ENCODE measurements around the gene PRKCH. TPM values are rescaled to one million over a fixed set of nuclear protein-coding genes. Genes with fewer than 3 reads are reported as not detected.

The PRKCH gene
- total RNA-seq, 2 donors from 2014 or later, result 7.2 to 8.6 TPM

DNA sequence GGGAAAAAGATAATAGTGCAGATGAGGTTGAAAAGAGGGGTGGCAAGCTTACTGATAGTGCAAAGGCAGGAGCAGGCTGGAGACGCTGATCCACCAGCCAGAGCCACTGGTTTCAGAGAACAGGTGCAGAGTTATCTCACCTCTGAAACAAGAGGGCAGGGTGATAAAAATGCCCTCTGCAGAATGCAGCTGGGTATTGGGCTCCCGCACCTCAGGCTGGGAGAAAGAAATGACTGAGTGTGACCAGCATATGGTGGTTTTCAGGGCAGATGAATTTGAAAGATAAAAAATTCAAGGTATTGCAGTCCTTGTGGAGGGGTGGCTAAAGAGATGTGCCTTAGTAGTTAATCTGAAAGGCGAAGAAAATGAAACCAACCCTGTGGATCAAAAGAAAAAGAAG is 37.4 kb upstream of the PRKCH start:
- Histone ChIP-seq H3K4me1 (ENCODE audit: control insufficient read depth, insufficient read depth, low read length) (no peaks in the 10 kb centered on the region), H3K27me3 (ENCODE audit: control insufficient read depth, insufficient read depth, low read length, poor library complexity, severe bottlenecking) (peaks cover 56% of the 10 kb centered on the region), H3K9ac (ENCODE audit: extremely low read depth, low read length, poor library complexity, severe bottlenecking) (no peak overlapping the region), H3K36me3 (ENCODE audit: control insufficient read depth, insufficient read depth, low read length) (no peaks in the 10 kb centered on the region), H3K27ac (ENCODE audit: low read depth, low read length) (no peak overlapping the region), H3K4me3 (ENCODE audit: low read length) (no peak overlapping the region), H3K9me3 (ENCODE audit: control insufficient read depth, low read length) (no peaks in the 10 kb centered on the region)
- TF ChIP-seq, protein P1, sequence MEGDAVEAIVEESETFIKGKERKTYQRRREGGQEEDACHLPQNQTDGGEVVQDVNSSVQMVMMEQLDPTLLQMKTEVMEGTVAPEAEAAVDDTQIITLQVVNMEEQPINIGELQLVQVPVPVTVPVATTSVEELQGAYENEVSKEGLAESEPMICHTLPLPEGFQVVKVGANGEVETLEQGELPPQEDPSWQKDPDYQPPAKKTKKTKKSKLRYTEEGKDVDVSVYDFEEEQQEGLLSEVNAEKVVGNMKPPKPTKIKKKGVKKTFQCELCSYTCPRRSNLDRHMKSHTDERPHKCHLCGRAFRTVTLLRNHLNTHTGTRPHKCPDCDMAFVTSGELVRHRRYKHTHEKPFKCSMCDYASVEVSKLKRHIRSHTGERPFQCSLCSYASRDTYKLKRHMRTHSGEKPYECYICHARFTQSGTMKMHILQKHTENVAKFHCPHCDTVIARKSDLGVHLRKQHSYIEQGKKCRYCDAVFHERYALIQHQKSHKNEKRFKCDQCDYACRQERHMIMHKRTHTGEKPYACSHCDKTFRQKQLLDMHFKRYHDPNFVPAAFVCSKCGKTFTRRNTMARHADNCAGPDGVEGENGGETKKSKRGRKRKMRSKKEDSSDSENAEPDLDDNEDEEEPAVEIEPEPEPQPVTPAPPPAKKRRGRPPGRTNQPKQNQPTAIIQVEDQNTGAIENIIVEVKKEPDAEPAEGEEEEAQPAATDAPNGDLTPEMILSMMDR (conservative IDR thresholded peaks at IDR 0.05), result no peak
- WGBS, 2 experiments (ENCODE audit: insufficient coverage in 1 of 2, insufficient read length in 1 of 2), result 80 to 86% methylated on average over 3 of the region's 3 CpGs
- H3K4me1 Mint-ChIP-seq, result peaks cover 16% of the 10 kb centered on the region
- H3K27ac Mint-ChIP-seq, result no peak overlapping the region
- H3K27me3 Mint-ChIP-seq (ENCODE audit: insufficient read depth), result peaks cover 22% of the 10 kb centered on the region
- H3K9me3 Mint-ChIP-seq, result no peaks in the 10 kb centered on the region
- H3K4me3 Mint-ChIP-seq, result no peak overlapping the region
- no peaks in the 10 kb centered on the region for H3K36me3 Mint-ChIP-seq (ENCODE audit: low read depth)
- DNase-seq, result no peak

DNA sequence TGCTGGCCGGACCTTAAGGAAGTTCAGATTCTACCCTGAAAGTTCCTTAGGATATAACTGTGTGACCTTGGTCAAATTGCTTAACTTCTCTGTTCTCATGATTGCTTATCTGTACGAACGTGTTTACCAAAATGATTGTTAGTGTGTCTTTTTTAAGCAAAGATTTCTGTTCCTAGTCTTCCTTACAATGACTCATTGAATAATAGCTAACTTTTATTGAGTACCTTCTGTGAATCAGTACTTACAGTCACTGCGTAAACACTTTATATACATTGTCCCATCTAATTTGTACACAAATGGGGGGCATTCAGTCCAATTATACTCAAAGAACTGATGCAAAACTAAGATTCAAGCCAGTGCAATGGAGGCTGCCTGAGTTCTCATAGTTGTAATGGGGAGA is 36.0 kb upstream of the PRKCH start:
- no peaks in the 10 kb centered on the region for H3K9me3 Mint-ChIP-seq
- H3K27me3 Mint-ChIP-seq (ENCODE audit: insufficient read depth), result peaks cover 8% of the 10 kb centered on the region
- no peak overlapping the region for H3K9ac ChIP-seq (ENCODE audit: extremely low read depth, low read length, poor library complexity, severe bottlenecking)
- H3K4me3 Mint-ChIP-seq, result no peak overlapping the region
- WGBS, 2 experiments (ENCODE audit: insufficient coverage in 1 of 2, insufficient read length in 1 of 2), result 91 to 93% methylated on average over 3 to 4 of the region's 4 CpGs
- no peak for DNase-seq
- no peaks in the 10 kb centered on the region for H3K9me3 ChIP-seq (ENCODE audit: control insufficient read depth, low read length)
- H3K27ac ChIP-seq (ENCODE audit: low read depth, low read length), result no peak overlapping the region
- peaks cover 14% of the 10 kb centered on the region for H3K4me1 Mint-ChIP-seq
- H3K27ac Mint-ChIP-seq, result no peak overlapping the region
- H3K36me3 ChIP-seq (ENCODE audit: control insufficient read depth, insufficient read depth, low read length), result no peaks in the 10 kb centered on the region
- no peaks in the 10 kb centered on the region for H3K36me3 Mint-ChIP-seq (ENCODE audit: low read depth)
- no peaks in the 10 kb centered on the region for H3K4me1 ChIP-seq (ENCODE audit: control insufficient read depth, insufficient read depth, low read length)
- TF ChIP-seq, protein P1 (conservative IDR thresholded peaks at IDR 0.05), result no peak
- H3K27me3 ChIP-seq (ENCODE audit: control insufficient read depth, insufficient read depth, low read length, poor library complexity, severe bottlenecking), result peaks cover 42% of the 10 kb centered on the region
- H3K4me3 ChIP-seq (ENCODE audit: low read length), result no peak overlapping the region

DNA sequence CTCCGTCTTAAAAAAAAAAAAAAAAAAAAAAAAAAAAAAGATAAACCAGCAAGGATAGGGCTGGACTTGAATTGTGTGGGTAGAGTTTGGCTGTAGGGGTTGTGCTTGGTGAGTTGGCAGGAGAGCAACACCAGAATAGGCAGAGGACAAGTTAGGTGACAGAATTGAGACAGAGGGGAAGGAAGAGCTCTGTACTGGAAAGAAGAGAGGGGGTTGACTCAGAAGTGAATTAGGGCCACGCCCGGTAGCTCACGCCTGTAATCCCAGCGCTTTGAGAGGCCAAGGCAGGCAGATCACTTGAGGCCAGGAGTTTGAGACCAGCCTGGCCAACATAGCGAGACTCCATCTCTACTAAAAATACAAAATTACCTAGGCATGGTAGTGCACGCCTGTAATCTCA is 34.2 kb upstream of the PRKCH start:
- Histone ChIP-seq H3K9ac (ENCODE audit: extremely low read depth, low read length, poor library complexity, severe bottlenecking) (no peak overlapping the region), H3K4me3 (ENCODE audit: low read length) (no peak overlapping the region), H3K36me3 (ENCODE audit: control insufficient read depth, insufficient read depth, low read length) (no peaks in the 10 kb centered on the region), H3K9me3 (ENCODE audit: control insufficient read depth, low read length) (no peaks in the 10 kb centered on the region), H3K4me1 (ENCODE audit: control insufficient read depth, insufficient read depth, low read length) (no peaks in the 10 kb centered on the region), H3K27ac (ENCODE audit: low read depth, low read length) (no peak overlapping the region), H3K27me3 (ENCODE audit: control insufficient read depth, insufficient read depth, low read length, poor library complexity, severe bottlenecking) (peaks cover 24% of the 10 kb centered on the region)
- peaks cover 6% of the 10 kb centered on the region for H3K27me3 Mint-ChIP-seq (ENCODE audit: insufficient read depth)
- 91 to 100% methylated on average over 2 to 6 of the region's 7 CpGs for WGBS, 2 experiments (ENCODE audit: insufficient coverage in 1 of 2, insufficient read length in 1 of 2)
- no peaks in the 10 kb centered on the region for H3K36me3 Mint-ChIP-seq (ENCODE audit: low read depth)
- no peak for DNase-seq
- H3K27ac Mint-ChIP-seq, result no peak overlapping the region
- no peak overlapping the region for H3K4me3 Mint-ChIP-seq
- TF ChIP-seq, protein P1 (conservative IDR thresholded peaks at IDR 0.05), result no peak
- no peaks in the 10 kb centered on the region for H3K9me3 Mint-ChIP-seq
- H3K4me1 Mint-ChIP-seq, result peaks cover 11% of the 10 kb centered on the region

All from endodermal cell (in vitro differentiated cells).